ENCODE measurements around the gene SLC30A7. TPM values are rescaled to one million over a fixed set of nuclear protein-coding genes. Genes with fewer than 3 reads are reported as not detected.
"Not testable (repeated sequence)": the region's sequence is repeated elsewhere in the genome, so short reads cannot be mapped to it uniquely, and the experiment has no call there.

The SLC30A7 gene
- total RNA-seq, 1 experiment from 2014 or later: 31.4 TPM

GRCh38 chr1:100852976-100853375 is 42.9 kb upstream of the SLC30A7 start:
- CTCF ChIA-PET: no interaction called here
- POLR2A ChIA-PET (ENCODE audit: low non-redundant PET): no interaction called here

GRCh38 chr1:100855116-100855515 is 40.8 kb upstream of the SLC30A7 start:
- H3K4me3 ChIP-seq (ENCODE audit: low read depth, low read length, poor library complexity, severe bottlenecking); H3K27ac ChIP-seq (ENCODE audit: low read depth, low read length, poor library complexity, severe bottlenecking); H3K9me3 ChIP-seq (ENCODE audit: low read depth, low read length, poor library complexity, severe bottlenecking); H3K27me3 ChIP-seq (replicated peaks; ENCODE audit: insufficient read depth, low read depth, low read length, poor library complexity); DNase-seq (ENCODE audit: low spot score); CTCF ChIA-PET; intact Hi-C loops (cut with micrococcal nuclease; ENCODE audit: unreplicated experiment); H3K36me3 ChIP-seq (ENCODE audit: insufficient read depth, low read length, poor library complexity, severe bottlenecking); POLR2A ChIA-PET (ENCODE audit: low non-redundant PET); BruUV-seq (replicated peaks); H3K4me1 ChIP-seq (ENCODE audit: insufficient read depth, low read length, poor library complexity, severe bottlenecking): not testable (repeated sequence)

More at GRCh38 chr1:100852976-100853375, 42.9 kb upstream of the SLC30A7 start:
- no peak overlapping the region for H3K27ac ChIP-seq (ENCODE audit: low read depth, low read length, poor library complexity, severe bottlenecking)
- no peak for DNase-seq (ENCODE audit: low spot score)
- H3K4me3 ChIP-seq (ENCODE audit: low read depth, low read length, poor library complexity, severe bottlenecking): no peak overlapping the region
- H3K9me3 ChIP-seq (ENCODE audit: low read depth, low read length, poor library complexity, severe bottlenecking): no peaks in the 10 kb centered on the region
- H3K4me1 ChIP-seq (ENCODE audit: insufficient read depth, low read length, poor library complexity, severe bottlenecking): no peaks in the 10 kb centered on the region
- no peak for TF ChIP-seq EZH2 (IDR thresholded peaks at IDR 0.05; ENCODE audit: borderline replicate concordance, low read depth, low read length, poor library complexity, severe bottlenecking)
- TF ChIP-seq, protein P1, sequence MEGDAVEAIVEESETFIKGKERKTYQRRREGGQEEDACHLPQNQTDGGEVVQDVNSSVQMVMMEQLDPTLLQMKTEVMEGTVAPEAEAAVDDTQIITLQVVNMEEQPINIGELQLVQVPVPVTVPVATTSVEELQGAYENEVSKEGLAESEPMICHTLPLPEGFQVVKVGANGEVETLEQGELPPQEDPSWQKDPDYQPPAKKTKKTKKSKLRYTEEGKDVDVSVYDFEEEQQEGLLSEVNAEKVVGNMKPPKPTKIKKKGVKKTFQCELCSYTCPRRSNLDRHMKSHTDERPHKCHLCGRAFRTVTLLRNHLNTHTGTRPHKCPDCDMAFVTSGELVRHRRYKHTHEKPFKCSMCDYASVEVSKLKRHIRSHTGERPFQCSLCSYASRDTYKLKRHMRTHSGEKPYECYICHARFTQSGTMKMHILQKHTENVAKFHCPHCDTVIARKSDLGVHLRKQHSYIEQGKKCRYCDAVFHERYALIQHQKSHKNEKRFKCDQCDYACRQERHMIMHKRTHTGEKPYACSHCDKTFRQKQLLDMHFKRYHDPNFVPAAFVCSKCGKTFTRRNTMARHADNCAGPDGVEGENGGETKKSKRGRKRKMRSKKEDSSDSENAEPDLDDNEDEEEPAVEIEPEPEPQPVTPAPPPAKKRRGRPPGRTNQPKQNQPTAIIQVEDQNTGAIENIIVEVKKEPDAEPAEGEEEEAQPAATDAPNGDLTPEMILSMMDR (conservative IDR thresholded peaks at IDR 0.05; ENCODE audit: low read depth, low read length): no peak
- H3K36me3 ChIP-seq (ENCODE audit: insufficient read depth, low read length, poor library complexity, severe bottlenecking): no peaks in the 10 kb centered on the region
- no TSS peak for BruUV-seq (replicated peaks)
- intact Hi-C loops (cut with micrococcal nuclease; ENCODE audit: unreplicated experiment): no loop called here
- no peaks in the 10 kb centered on the region for H3K27me3 ChIP-seq (replicated peaks; ENCODE audit: insufficient read depth, low read depth, low read length, poor library complexity)

DNA sequence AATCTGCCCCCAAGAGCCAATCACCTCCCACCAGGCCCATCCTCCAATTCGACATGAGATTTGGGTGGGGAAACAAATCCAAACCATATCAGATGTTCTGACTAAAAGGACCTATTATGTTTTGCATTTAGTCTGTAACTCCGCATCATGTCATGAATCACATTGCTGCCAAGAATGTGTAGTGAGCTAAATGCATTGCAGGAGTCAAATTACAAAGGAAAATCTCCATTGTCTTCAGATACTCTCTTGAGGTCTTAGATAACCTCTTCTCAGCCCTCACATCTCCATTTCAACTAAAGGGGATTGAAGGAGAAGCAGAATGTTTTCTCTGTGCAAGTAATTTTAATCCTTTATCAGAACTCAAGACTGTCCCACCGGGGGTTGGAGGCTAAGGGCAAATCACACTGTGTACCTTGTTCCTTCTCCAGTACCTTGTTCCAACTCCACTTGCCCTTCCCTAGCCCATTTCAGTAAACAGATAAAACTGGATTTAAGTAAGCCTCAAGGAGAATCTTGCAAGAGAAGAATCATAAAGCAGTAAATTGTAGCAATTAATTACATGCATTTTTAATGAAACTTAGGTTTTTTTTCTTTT is 35.4 kb upstream of the SLC30A7 start:
- Histone ChIP-seq H3K9me3 (ENCODE audit: low read depth, low read length, poor library complexity, severe bottlenecking) (no peaks in the 10 kb centered on the region), H3K4me1 (ENCODE audit: insufficient read depth, low read length, poor library complexity, severe bottlenecking) (no peaks in the 10 kb centered on the region), H3K36me3 (ENCODE audit: insufficient read depth, low read length, poor library complexity, severe bottlenecking) (no peaks in the 10 kb centered on the region), H3K4me3 (ENCODE audit: low read depth, low read length, poor library complexity, severe bottlenecking) (no peak overlapping the region), H3K27me3 (replicated peaks; ENCODE audit: insufficient read depth, low read depth, low read length, poor library complexity) (no peaks in the 10 kb centered on the region), H3K27ac (ENCODE audit: low read depth, low read length, poor library complexity, severe bottlenecking) (no peak overlapping the region)
- TF ChIP-seq, protein P1 (conservative IDR thresholded peaks at IDR 0.05; ENCODE audit: low read depth, low read length): no peak
- TF ChIP-seq EZH2 (IDR thresholded peaks at IDR 0.05; ENCODE audit: borderline replicate concordance, low read depth, low read length, poor library complexity, severe bottlenecking): no peak
- intact Hi-C loops (cut with micrococcal nuclease; ENCODE audit: unreplicated experiment): no loop called here
- peak; percentile 48 for DNase-seq (ENCODE audit: low spot score)
- BruUV-seq (replicated peaks): no TSS peak
- ChIA-PET POLR2A (ENCODE audit: low non-redundant PET) (no interaction called here), CTCF (no interaction called here)

DNA sequence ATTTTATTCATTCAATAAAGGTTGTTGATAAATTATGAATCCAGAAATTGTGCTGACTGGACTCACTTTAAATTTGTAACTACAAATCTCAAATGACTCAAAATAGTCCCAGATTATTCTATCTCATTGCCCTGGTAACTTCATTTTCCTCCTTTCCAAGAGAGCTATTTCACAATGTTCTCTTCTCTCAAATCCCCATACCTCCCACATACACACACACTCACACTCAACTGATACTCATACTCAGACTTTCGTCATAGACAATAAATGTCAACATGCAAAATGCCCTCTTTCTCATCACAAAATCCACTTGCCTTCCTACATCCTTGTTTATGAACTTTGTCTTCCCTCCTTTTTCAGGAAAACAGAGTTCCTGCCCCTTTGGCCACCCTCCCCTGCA is 34.5 kb upstream of the SLC30A7 start:
- H3K27me3 ChIP-seq (replicated peaks; ENCODE audit: insufficient read depth, low read depth, low read length, poor library complexity): no peaks in the 10 kb centered on the region
- no peaks in the 10 kb centered on the region for H3K36me3 ChIP-seq (ENCODE audit: insufficient read depth, low read length, poor library complexity, severe bottlenecking)
- intact Hi-C loops (cut with micrococcal nuclease; ENCODE audit: unreplicated experiment): no loop called here
- DNase-seq (ENCODE audit: low spot score): no peak
- CTCF ChIA-PET: no interaction called here
- H3K27ac ChIP-seq (ENCODE audit: low read depth, low read length, poor library complexity, severe bottlenecking): no peak overlapping the region
- TF ChIP-seq, protein P1 (conservative IDR thresholded peaks at IDR 0.05; ENCODE audit: low read depth, low read length): no peak
- no peak for TF ChIP-seq EZH2 (IDR thresholded peaks at IDR 0.05; ENCODE audit: borderline replicate concordance, low read depth, low read length, poor library complexity, severe bottlenecking)
- H3K4me3 ChIP-seq (ENCODE audit: low read depth, low read length, poor library complexity, severe bottlenecking): no peak overlapping the region
- H3K9me3 ChIP-seq (ENCODE audit: low read depth, low read length, poor library complexity, severe bottlenecking): no peaks in the 10 kb centered on the region
- no peaks in the 10 kb centered on the region for H3K4me1 ChIP-seq (ENCODE audit: insufficient read depth, low read length, poor library complexity, severe bottlenecking)
- BruUV-seq (replicated peaks): no TSS peak
- POLR2A ChIA-PET (ENCODE audit: low non-redundant PET): no interaction called here
